Measurements from ENCODE around the gene PLAAT3.
A peak's percentile ranks its signal among the peaks of the same experiment; 100 is the strongest.
"Not testable (repeated sequence)": the region's sequence is repeated elsewhere in the genome, so short reads cannot be mapped to it uniquely, and the experiment has no call there.

Gene PLAAT3

GRCh38 chr11:63564784-63565350 is 49.4 kb downstream of the PLAAT3 start:
- DNase-seq, result no peak

GRCh38 chr11:63564056-63564774 is 50.0 kb downstream of the PLAAT3 start:
- DNase-seq, result peak; percentile 50

- no peak for DNase-seq
These were observed 50.8 kb downstream of the PLAAT3 start, which contains the start of gene PLAAT2 for GRCh38 chr11:63563201-63564055. PLAAT2 (minus strand) TSS chr11:63563379; CDS start chr11:63563324, 55 bp downstream.

- DNase-seq, result no peak
These were observed 53.6 kb downstream of the PLAAT3 start for GRCh38 chr11:63560506-63561180.

GRCh38 chr11:63558459-63559157 is 55.6 kb downstream of the PLAAT3 start:
- DNase-seq, result no peak

- DNase-seq, result no peak
These were observed 56.7 kb downstream of the PLAAT3 start for GRCh38 chr11:63557570-63557969.

- DNase-seq, result no peak
These were observed 57.7 kb downstream of the PLAAT3 start for GRCh38 chr11:63556404-63557013.

GRCh38 chr11:63554877-63555223 is 59.4 kb downstream of the PLAAT3 start:
- DNase-seq, result no peak

- no peak for DNase-seq
These were observed 60.5 kb downstream of the PLAAT3 start for GRCh38 chr11:63553759-63554158.

- no peak for DNase-seq
These were observed 61.3 kb downstream of the PLAAT3 start for GRCh38 chr11:63552921-63553320.

GRCh38 chr11:63551889-63552266 is 62.4 kb downstream of the PLAAT3 start:
- no peak for DNase-seq

GRCh38 chr11:63551091-63551888 is 62.9 kb downstream of the PLAAT3 start:
- no peak for DNase-seq

- DNase-seq, result not testable (repeated sequence)
These were observed 64.0 kb downstream of the PLAAT3 start for GRCh38 chr11:63550156-63550700.

GRCh38 chr11:63549411-63549810 is 64.8 kb downstream of the PLAAT3 start:
- peak; percentile 37 for DNase-seq

- no peak for DNase-seq
These were observed 66.1 kb downstream of the PLAAT3 start for GRCh38 chr11:63548178-63548577.

- no peak for DNase-seq
These were observed 67.2 kb downstream of the PLAAT3 start for GRCh38 chr11:63547061-63547460.

GRCh38 chr11:63543711-63544110 is 70.5 kb downstream of the PLAAT3 start:
- DNase-seq, result no peak

- not testable (repeated sequence) for DNase-seq
These were observed 71.7 kb downstream of the PLAAT3 start for GRCh38 chr11:63542506-63542905.

- DNase-seq, result peak; percentile 69
These were observed 76.7 kb downstream of the PLAAT3 start for GRCh38 chr11:63537293-63538101.
